Measurements from ENCODE around the gene GNAI2.

The GNAI2 gene

DNA sequence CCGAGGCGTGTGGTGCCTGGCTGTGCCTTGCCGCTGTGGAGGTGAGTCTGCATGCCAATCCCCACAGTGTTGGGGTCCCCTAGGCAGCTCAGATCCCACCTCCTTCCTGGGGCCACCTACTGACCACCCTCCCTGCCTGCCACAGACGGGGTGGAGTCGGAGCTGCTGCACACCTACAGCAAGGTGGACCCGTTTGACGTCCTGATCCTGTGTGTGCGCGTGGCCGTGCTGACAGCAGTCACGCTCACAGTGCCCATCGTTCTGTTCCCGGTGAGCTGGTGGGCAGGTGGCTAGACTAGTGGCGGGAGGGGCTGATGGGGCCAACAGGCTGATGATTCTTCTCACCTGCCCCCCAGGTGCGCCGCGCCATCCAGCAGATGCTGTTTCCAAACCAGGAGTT lies 17.6 kb upstream of the GNAI2 start:
- Histone ChIP-seq H3K27me3 (ENCODE audit: control insufficient read depth, low read length) (peaks cover 2% of the 10 kb centered on the region; the same call in 1 of the 2 replicates), H4K20me1 (ENCODE audit: control insufficient read depth, insufficient read depth, low read depth, low read length) (no peaks in the 10 kb centered on the region), H3K4me1 (ENCODE audit: control insufficient read depth, low read length) (peaks cover 13% of the 10 kb centered on the region), H3K36me3 (ENCODE audit: control insufficient read depth, low read length) (no peaks in the 10 kb centered on the region), H3K9me3 (ENCODE audit: control insufficient read depth, insufficient read depth, low read length) (no peaks in the 10 kb centered on the region), H3K27ac (ENCODE audit: low read depth, low read length) (no peak overlapping the region), H3K79me2 (ENCODE audit: control insufficient read depth, low read length) (no peaks in the 10 kb centered on the region), H3F3A (ENCODE audit: control insufficient read depth, insufficient read depth) (no peaks in the 10 kb centered on the region), H3K4me3 (ENCODE audit: low read length) (no peak overlapping the region), H3K9me2 (replicated peaks; ENCODE audit: control insufficient read depth, low read length) (no peaks in the 10 kb centered on the region), H3K4me2 (ENCODE audit: low read length) (no peak overlapping the region)
- no peak for TF ChIP-seq EZH2phosphoT487 (IDR thresholded peaks at IDR 0.05; ENCODE audit: borderline replicate concordance, low read length)
- TF ChIP-seq, protein P1, sequence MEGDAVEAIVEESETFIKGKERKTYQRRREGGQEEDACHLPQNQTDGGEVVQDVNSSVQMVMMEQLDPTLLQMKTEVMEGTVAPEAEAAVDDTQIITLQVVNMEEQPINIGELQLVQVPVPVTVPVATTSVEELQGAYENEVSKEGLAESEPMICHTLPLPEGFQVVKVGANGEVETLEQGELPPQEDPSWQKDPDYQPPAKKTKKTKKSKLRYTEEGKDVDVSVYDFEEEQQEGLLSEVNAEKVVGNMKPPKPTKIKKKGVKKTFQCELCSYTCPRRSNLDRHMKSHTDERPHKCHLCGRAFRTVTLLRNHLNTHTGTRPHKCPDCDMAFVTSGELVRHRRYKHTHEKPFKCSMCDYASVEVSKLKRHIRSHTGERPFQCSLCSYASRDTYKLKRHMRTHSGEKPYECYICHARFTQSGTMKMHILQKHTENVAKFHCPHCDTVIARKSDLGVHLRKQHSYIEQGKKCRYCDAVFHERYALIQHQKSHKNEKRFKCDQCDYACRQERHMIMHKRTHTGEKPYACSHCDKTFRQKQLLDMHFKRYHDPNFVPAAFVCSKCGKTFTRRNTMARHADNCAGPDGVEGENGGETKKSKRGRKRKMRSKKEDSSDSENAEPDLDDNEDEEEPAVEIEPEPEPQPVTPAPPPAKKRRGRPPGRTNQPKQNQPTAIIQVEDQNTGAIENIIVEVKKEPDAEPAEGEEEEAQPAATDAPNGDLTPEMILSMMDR (IDR thresholded peaks at IDR 0.05; ENCODE audit: low read depth, low read length, poor library complexity, severe bottlenecking): no peak

DNA sequence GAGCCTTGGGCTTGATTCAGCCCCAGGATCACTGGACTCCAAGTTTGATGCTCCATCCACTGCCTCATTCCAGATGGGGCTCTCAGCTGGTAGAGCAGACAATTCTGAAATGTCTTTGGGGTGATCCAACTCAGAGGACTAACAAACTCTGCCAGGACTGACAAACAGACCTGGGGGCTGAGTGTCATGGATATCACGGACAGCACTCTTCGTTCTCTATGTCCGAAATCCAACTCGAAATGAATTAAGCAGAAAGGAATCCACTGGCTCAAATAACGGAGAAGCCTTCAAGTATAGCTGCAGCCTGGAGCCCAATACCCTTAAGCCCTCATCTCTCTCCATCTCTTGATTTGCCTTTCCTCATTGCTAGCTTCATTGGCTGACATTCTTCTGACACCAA lies 16.7 kb upstream of the GNAI2 start:
- Histone ChIP-seq H3K4me1 (ENCODE audit: control insufficient read depth, low read length) (peaks cover 13% of the 10 kb centered on the region), H3K36me3 (ENCODE audit: control insufficient read depth, low read length) (no peaks in the 10 kb centered on the region), H3F3A (ENCODE audit: control insufficient read depth, insufficient read depth) (no peaks in the 10 kb centered on the region), H3K27me3 (ENCODE audit: control insufficient read depth, low read length) (peaks cover 2% of the 10 kb centered on the region; the same call in 1 of the 2 replicates), H3K27ac (ENCODE audit: low read depth, low read length) (no peak overlapping the region), H4K20me1 (ENCODE audit: control insufficient read depth, insufficient read depth, low read depth, low read length) (no peaks in the 10 kb centered on the region), H3K9me2 (replicated peaks; ENCODE audit: control insufficient read depth, low read length) (no peaks in the 10 kb centered on the region), H3K9me3 (ENCODE audit: control insufficient read depth, insufficient read depth, low read length) (no peaks in the 10 kb centered on the region), H3K79me2 (ENCODE audit: control insufficient read depth, low read length) (no peaks in the 10 kb centered on the region), H3K4me3 (ENCODE audit: low read length) (no peak overlapping the region), H3K4me2 (ENCODE audit: low read length) (no peak overlapping the region)
- TF ChIP-seq EZH2phosphoT487 (IDR thresholded peaks at IDR 0.05; ENCODE audit: borderline replicate concordance, low read length): no peak
- TF ChIP-seq, protein P1 (IDR thresholded peaks at IDR 0.05; ENCODE audit: low read depth, low read length, poor library complexity, severe bottlenecking): no peak

DNA sequence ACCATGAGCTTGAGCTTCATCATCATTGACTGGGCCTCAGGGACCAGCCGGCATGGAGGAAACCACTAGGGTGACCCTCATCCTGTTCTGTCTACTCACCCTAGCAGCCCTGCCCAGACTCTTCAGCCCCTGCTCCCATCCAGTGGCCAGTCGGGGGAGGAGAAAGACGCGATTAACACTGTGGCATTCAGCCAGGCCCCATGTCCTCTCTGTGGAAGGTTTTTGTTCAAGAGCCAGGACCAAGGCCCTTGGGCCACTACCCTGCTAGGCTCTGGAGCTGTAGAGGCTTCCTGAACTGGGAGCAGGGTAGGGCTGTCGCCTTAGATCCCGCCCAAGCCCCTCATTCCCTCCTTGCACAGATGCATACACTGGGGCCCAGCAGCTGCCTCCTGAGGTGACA lies 15.9 kb upstream of the GNAI2 start:
- H3K9me2 ChIP-seq (replicated peaks; ENCODE audit: control insufficient read depth, low read length): no peaks in the 10 kb centered on the region
- H3K79me2 ChIP-seq (ENCODE audit: control insufficient read depth, low read length): no peaks in the 10 kb centered on the region
- H3K4me1 ChIP-seq (ENCODE audit: control insufficient read depth, low read length): peaks cover 13% of the 10 kb centered on the region
- H3K4me2 ChIP-seq (ENCODE audit: low read length): no peak overlapping the region
- H3K36me3 ChIP-seq (ENCODE audit: control insufficient read depth, low read length): no peaks in the 10 kb centered on the region
- H3F3A ChIP-seq (ENCODE audit: control insufficient read depth, insufficient read depth): no peaks in the 10 kb centered on the region
- H3K27me3 ChIP-seq (ENCODE audit: control insufficient read depth, low read length): peaks cover 5% of the 10 kb centered on the region; the same call in 1 of the 2 replicates
- no peak overlapping the region for H3K4me3 ChIP-seq (ENCODE audit: low read length)
- H3K9me3 ChIP-seq (ENCODE audit: control insufficient read depth, insufficient read depth, low read length): no peaks in the 10 kb centered on the region
- no peak overlapping the region for H3K27ac ChIP-seq (ENCODE audit: low read depth, low read length)
- no peak for TF ChIP-seq EZH2phosphoT487 (IDR thresholded peaks at IDR 0.05; ENCODE audit: borderline replicate concordance, low read length)
- TF ChIP-seq, protein P1 (IDR thresholded peaks at IDR 0.05; ENCODE audit: low read depth, low read length, poor library complexity, severe bottlenecking): no peak
- H4K20me1 ChIP-seq (ENCODE audit: control insufficient read depth, insufficient read depth, low read depth, low read length): no peaks in the 10 kb centered on the region
